Measurements from ENCODE around the gene ACAA2. TPM values are rescaled to one million over a fixed set of nuclear protein-coding genes. Genes with fewer than 3 reads are reported as not detected.
"Not testable (repeated sequence)": the region's sequence is repeated elsewhere in the genome, so short reads cannot be mapped to it uniquely, and the experiment has no call there.

ACAA2 gene
- polyA plus RNA-seq, 1 of the 3 experiments (the other 2 are of a cell fraction) = 34.9 TPM

DNA sequence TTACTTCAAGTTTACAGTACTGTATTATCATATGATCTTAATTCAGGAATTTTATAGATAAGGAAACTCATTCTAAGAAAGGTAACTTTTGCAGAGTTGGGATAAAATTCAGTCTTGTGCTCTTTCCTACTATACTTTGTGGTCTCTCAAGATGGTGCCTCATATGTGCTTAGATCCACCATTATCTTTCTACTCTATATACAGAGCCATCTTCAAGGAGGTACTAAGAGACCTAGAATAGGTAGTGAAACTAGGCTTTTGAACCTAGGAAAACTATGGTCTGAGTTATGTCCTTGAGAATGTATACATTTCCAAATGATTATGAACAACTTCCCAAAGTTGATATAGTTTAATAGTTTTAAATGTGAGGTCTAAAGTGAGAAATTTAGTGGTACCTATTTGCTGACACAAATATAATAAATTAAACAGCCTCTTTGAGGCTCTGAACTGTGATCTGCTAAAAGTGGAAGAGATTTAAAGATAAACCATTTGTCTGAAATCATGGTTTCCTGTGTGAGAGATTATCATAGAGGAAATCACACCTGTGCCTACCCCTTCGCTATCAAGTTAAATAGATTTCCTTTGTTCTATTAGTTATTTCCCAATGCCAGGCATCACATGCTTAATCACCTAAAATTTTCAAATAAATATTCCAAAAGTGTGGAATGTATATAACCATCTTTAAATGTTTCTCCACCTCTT lies 27.2 kb downstream of the ACAA2 start:
- Histone ChIP-seq H3K9me3 (no peaks in the 10 kb centered on the region), H3K4me3 (ENCODE audit: low read depth in 2 of 2, low read length in 1 of 2) (no peak overlapping the region), H3K27me3 (ENCODE audit: insufficient read depth) (no peaks in the 10 kb centered on the region), H3K27ac (ENCODE audit: low read depth in 2 of 2, low read length in 1 of 2) (no peak overlapping the region), H3K4me2 (no peak overlapping the region), H3K36me3 (replicated peaks in 1 of 2; ENCODE audit: control insufficient read depth in 1 of 2, insufficient read depth in 2 of 2, low read length in 1 of 2) (peaks cover 79 to 80% of the 10 kb centered on the region in 2 experiments), H4K20me1 (ENCODE audit: insufficient read depth) (no peaks in the 10 kb centered on the region), H3K9me2 (no peaks in the 10 kb centered on the region), H3K4me1 (ENCODE audit: control insufficient read depth in 1 of 2, insufficient read depth in 2 of 2, low read depth in 1 of 2, low read length in 1 of 2) (peaks cover 0 to 6% of the 10 kb centered on the region in 2 experiments; a peak in 2 of 4 replicates), H3F3A (replicated peaks; ENCODE audit: insufficient read depth) (peaks cover 13% of the 10 kb centered on the region), H3K9ac (no peak overlapping the region), H3K79me2 (ENCODE audit: insufficient read depth) (no peaks in the 10 kb centered on the region), H2AFZ (ENCODE audit: low read depth) (no peak overlapping the region)
- 95% methylated on average over 1 of the region's 1 CpG for WGBS (ENCODE audit: low lambda C conversion rate)
- no peak for TF ChIP-seq RXRA (IDR thresholded peaks at IDR 0.05; ENCODE audit: borderline replicate concordance, low read depth)
- TF ChIP-seq GATA2 (CRISPR knock-in tag; IDR thresholded peaks at IDR 0.05) = no peak
- TF ChIP-seq FOSL2 (IDR thresholded peaks at IDR 0.05; ENCODE audit: borderline replicate concordance, low read depth) = no peak
- TF ChIP-seq FOXJ3 (CRISPR knock-in tag; IDR thresholded peaks at IDR 0.05) = no peak
- no peak for TF ChIP-seq YY1 (IDR thresholded peaks at IDR 0.05; ENCODE audit: low read depth)
- no peak for TF ChIP-seq EZH2phosphoT487 (IDR thresholded peaks at IDR 0.05; ENCODE audit: borderline replicate concordance, low read depth)
- TF ChIP-seq TCF12 (IDR thresholded peaks at IDR 0.05) = no peak
- TF ChIP-seq TEAD4 (IDR thresholded peaks at IDR 0.05; ENCODE audit: borderline replicate concordance, insufficient read depth) = no peak
- ChIA-PET POLR2A (no interaction called here), CTCF (no interaction called here)
- DNase-seq = no peak

DNA sequence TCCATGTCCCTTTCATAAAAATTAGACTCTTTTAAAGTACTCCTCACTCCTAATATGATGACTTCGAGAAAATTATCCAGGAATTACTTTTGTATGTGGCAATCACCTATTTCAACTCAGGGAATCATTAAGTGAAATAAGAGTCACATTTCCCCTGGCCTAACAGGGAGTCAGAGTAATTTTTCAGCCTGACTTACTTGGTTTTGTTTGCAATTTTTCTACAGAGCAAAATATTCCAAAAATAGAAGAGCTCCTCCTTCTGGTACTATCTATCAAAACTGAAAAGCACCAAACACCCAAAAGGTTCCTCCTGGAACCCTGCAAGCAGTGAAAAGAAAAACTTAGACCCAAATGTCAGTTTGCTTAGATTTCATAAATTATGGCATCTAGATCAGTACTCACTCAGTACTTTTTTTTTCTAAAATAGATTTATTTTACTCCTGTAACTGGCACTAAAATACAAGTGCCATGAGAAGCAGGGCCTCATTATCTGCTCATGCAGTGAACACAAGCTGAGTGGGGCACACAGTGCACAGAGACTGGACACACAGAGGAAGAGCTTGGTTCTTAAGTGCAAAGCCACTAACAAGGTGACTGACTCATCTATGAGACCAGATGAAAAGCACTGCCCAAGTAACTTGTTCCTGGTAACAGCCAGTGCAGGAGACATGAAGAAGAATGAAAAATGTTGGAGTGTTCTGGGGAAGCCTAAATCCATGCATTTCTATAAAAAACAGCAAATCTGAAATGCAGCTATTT lies 28.7 kb downstream of the ACAA2 start:
- Histone ChIP-seq H3F3A (replicated peaks; ENCODE audit: insufficient read depth) (peaks cover 13% of the 10 kb centered on the region), H3K4me2 (no peak overlapping the region), H2AFZ (ENCODE audit: low read depth) (no peak overlapping the region), H3K27me3 (ENCODE audit: insufficient read depth) (no peaks in the 10 kb centered on the region), H3K4me1 (ENCODE audit: control insufficient read depth in 1 of 2, insufficient read depth in 2 of 2, low read depth in 1 of 2, low read length in 1 of 2) (peaks cover 0 to 6% of the 10 kb centered on the region in 2 experiments; a peak in 2 of 4 replicates), H3K79me2 (ENCODE audit: insufficient read depth) (no peaks in the 10 kb centered on the region), H3K36me3 (replicated peaks in 1 of 2; ENCODE audit: control insufficient read depth in 1 of 2, insufficient read depth in 2 of 2, low read length in 1 of 2) (peaks cover 69 to 77% of the 10 kb centered on the region in 2 experiments), H3K9ac (no peak overlapping the region), H3K4me3 (ENCODE audit: low read depth in 2 of 2, low read length in 1 of 2) (no peak overlapping the region), H3K9me3 (no peaks in the 10 kb centered on the region), H3K9me2 (no peaks in the 10 kb centered on the region), H3K27ac (ENCODE audit: low read depth in 2 of 2, low read length in 1 of 2) (peak overlapping the region in 1 of 2 experiments; percentile 40; a peak in 1 of 4 replicates), H4K20me1 (ENCODE audit: insufficient read depth) (no peaks in the 10 kb centered on the region)
- no peak for DNase-seq
- peak; percentile 31; the same call in 1 of the 2 replicates for TF ChIP-seq RAD21 (IDR thresholded peaks at IDR 0.05; ENCODE audit: low read length)
- TF ChIP-seq, protein P1, sequence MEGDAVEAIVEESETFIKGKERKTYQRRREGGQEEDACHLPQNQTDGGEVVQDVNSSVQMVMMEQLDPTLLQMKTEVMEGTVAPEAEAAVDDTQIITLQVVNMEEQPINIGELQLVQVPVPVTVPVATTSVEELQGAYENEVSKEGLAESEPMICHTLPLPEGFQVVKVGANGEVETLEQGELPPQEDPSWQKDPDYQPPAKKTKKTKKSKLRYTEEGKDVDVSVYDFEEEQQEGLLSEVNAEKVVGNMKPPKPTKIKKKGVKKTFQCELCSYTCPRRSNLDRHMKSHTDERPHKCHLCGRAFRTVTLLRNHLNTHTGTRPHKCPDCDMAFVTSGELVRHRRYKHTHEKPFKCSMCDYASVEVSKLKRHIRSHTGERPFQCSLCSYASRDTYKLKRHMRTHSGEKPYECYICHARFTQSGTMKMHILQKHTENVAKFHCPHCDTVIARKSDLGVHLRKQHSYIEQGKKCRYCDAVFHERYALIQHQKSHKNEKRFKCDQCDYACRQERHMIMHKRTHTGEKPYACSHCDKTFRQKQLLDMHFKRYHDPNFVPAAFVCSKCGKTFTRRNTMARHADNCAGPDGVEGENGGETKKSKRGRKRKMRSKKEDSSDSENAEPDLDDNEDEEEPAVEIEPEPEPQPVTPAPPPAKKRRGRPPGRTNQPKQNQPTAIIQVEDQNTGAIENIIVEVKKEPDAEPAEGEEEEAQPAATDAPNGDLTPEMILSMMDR (IDR thresholded peaks at IDR 0.05) = peak; percentile 58
- TF ChIP-seq, protein P2, sequence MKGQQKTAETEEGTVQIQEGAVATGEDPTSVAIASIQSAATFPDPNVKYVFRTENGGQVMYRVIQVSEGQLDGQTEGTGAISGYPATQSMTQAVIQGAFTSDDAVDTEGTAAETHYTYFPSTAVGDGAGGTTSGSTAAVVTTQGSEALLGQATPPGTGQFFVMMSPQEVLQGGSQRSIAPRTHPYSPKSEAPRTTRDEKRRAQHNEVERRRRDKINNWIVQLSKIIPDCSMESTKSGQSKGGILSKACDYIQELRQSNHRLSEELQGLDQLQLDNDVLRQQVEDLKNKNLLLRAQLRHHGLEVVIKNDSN (IDR thresholded peaks at IDR 0.05; ENCODE audit: borderline replicate concordance, low read depth) = no peak
- POLR2A ChIA-PET = no interaction called here
- CTCF ChIA-PET = interaction anchor here (0.6 to 2.9 kb wide), 10 partner anchors 10 to 572 kb away, joined by 3 to 16 read pairs (median 4); no protein-coding TSS in a partner anchor
- WGBS (ENCODE audit: low lambda C conversion rate) = 100% methylated on average over 1 of the region's 1 CpG

DNA sequence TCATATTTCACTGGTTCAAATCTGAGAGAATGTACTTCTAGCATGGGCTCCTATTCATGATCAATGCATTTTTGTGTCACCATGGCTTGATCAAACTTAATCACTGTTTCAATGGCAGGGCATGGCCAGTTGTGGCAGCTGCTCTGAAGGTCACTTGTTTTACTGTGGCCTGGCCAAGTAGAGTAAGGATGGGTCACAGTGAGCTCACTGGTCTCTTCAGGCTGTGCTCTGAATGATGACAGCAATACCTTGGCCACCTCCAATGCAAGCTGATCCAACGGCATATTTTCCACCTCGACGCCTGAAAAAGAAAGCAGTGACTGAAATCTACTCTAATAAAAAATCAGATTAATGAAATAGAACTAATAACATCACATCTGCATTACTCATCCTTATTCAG lies 29.7 kb downstream of the ACAA2 start:
- H3K9me3 ChIP-seq; H3K4me2 ChIP-seq; POLR2A ChIA-PET; H3K9ac ChIP-seq; H2AFZ ChIP-seq (ENCODE audit: low read depth); H4K20me1 ChIP-seq (ENCODE audit: insufficient read depth); H3K79me2 ChIP-seq (ENCODE audit: insufficient read depth); DNase-seq; H3K4me1 ChIP-seq (ENCODE audit: control insufficient read depth in 1 of 2, insufficient read depth in 2 of 2, low read depth in 1 of 2, low read length in 1 of 2); H3K9me2 ChIP-seq; H3K4me3 ChIP-seq (ENCODE audit: low read depth in 2 of 2, low read length in 1 of 2); H3K27me3 ChIP-seq (ENCODE audit: insufficient read depth): not testable (repeated sequence)
- CTCF ChIA-PET = interaction anchor here (1.1 to 2.9 kb wide), 6 partner anchors 15 to 273 kb away, joined by 3 to 16 read pairs (median 6); no protein-coding TSS in a partner anchor
- H3K36me3 ChIP-seq (replicated peaks in 1 of 2; ENCODE audit: control insufficient read depth in 1 of 2, insufficient read depth in 2 of 2, low read length in 1 of 2) = peaks cover 62 to 76% of the 10 kb centered on the region in 2 experiments
- H3K27ac ChIP-seq (ENCODE audit: low read depth in 2 of 2, low read length in 1 of 2) = peak overlapping the region in 1 of 2 experiments; percentile 40; a peak in 1 of 4 replicates
- WGBS (ENCODE audit: low lambda C conversion rate) = 94% methylated on average over 3 of the region's 3 CpGs
- peaks cover 13% of the 10 kb centered on the region for H3F3A ChIP-seq (replicated peaks; ENCODE audit: insufficient read depth)

Data from SK-N-SH (cell line).